ENCODE data around the gene SUPT4H1. TPM values are rescaled to one million over a fixed set of nuclear protein-coding genes. Genes with fewer than 3 reads are reported as not detected.

Gene SUPT4H1
- total RNA-seq, 1 experiment from 2014 or later, result 74.8 TPM

- no peak for TF ChIP-seq EZH2 (IDR thresholded peaks at IDR 0.05; ENCODE audit: low read depth)
- TF ChIP-seq, protein P1, sequence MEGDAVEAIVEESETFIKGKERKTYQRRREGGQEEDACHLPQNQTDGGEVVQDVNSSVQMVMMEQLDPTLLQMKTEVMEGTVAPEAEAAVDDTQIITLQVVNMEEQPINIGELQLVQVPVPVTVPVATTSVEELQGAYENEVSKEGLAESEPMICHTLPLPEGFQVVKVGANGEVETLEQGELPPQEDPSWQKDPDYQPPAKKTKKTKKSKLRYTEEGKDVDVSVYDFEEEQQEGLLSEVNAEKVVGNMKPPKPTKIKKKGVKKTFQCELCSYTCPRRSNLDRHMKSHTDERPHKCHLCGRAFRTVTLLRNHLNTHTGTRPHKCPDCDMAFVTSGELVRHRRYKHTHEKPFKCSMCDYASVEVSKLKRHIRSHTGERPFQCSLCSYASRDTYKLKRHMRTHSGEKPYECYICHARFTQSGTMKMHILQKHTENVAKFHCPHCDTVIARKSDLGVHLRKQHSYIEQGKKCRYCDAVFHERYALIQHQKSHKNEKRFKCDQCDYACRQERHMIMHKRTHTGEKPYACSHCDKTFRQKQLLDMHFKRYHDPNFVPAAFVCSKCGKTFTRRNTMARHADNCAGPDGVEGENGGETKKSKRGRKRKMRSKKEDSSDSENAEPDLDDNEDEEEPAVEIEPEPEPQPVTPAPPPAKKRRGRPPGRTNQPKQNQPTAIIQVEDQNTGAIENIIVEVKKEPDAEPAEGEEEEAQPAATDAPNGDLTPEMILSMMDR (conservative IDR thresholded peaks at IDR 0.05), result no peak
- Histone ChIP-seq H3K9me2 (ENCODE audit: insufficient read depth) (no peaks in the 10 kb centered on the region), H3K4me2 (no peak overlapping the region), H3K9me3 (ENCODE audit: insufficient read depth, low read depth) (no peaks in the 10 kb centered on the region), H3K27me3 (ENCODE audit: insufficient read depth, low read depth) (peaks cover 17% of the 10 kb centered on the region), H4K20me1 (ENCODE audit: insufficient read depth) (no peaks in the 10 kb centered on the region), H3K4me3 (no peak overlapping the region), H3F3A (ENCODE audit: insufficient read depth, low read depth) (no peaks in the 10 kb centered on the region; the same call in 1 of the 2 replicates), H2AFZ (no peak overlapping the region), H3K36me3 (ENCODE audit: low read depth) (no peaks in the 10 kb centered on the region), H3K27ac (no peak overlapping the region), H3K79me2 (ENCODE audit: low read depth) (no peaks in the 10 kb centered on the region), H3K4me1 (replicated peaks; ENCODE audit: insufficient read depth) (no peaks in the 10 kb centered on the region)
- ChIA-PET CTCF (no interaction called here), POLR2A (ENCODE audit: unreplicated experiment) (interaction anchor here (0.5 kb wide), 1 partner anchor 733 kb away, joined by 3 read pairs; no protein-coding TSS in a partner anchor)
- no TSS peak for BruUV-seq (replicated peaks)
- DNase-seq, result no peak
- intact Hi-C loops (cut with micrococcal nuclease; ENCODE audit: unreplicated experiment), result no loop called here
These were observed 18.9 kb downstream of the SUPT4H1 start for GRCh38 chr17:58332778-58333735.

DNA sequence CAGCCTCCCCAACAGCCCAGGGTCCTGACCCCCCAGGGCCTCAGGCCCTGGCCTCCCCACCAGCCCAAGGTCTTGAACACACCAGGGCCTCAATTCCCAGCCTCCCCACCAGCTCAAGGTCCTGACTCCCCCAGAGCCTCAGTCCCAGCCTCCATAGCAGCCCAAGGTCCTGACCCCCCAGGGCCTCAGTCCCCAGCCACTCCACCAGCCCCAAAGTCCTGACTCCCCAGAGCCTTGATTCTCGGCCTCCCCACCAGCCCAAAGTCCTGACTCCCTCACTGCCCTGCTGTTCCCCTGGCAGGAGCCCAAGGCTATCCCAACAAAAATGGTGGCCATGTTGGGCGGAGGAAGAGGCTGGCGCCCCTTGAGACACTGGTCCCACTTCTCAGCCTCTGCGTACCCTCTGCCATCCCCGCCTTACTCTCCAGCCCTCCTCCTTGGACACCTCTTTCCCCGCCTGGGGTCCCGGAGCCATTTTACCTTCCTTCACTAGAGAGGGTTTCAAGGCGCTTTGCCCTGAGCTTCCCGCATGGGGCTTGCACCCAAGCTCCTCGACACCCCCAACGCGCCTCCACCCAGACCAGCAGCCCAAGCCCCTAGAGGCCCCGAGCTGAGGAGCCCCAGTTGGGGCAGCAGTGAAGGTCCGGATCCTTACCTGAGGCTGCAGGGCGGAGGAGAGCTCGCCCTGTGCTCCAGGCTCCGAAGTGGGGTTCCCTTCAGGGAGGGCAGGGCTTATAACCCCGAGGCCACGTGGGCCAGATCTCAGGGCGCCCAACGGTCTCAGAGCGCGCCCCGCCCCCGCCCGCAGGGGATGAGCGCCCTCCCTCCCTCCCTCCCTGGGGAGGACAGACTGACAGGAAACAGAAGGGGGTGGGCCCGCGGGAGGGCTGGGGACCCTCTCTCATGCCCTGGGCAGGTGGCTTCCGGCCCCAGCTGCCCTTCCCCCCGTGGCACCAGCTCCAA is 19.9 kb downstream of the SUPT4H1 start:
- H3F3A ChIP-seq (ENCODE audit: insufficient read depth, low read depth), result no peaks in the 10 kb centered on the region; the same call in 1 of the 2 replicates
- H3K9me2 ChIP-seq (ENCODE audit: insufficient read depth), result no peaks in the 10 kb centered on the region
- BruUV-seq (replicated peaks), result no TSS peak
- H4K20me1 ChIP-seq (ENCODE audit: insufficient read depth), result no peaks in the 10 kb centered on the region
- no peak overlapping the region for H3K4me3 ChIP-seq
- H3K79me2 ChIP-seq (ENCODE audit: low read depth), result no peaks in the 10 kb centered on the region
- H3K4me2 ChIP-seq, result no peak overlapping the region
- ChIA-PET CTCF (no interaction called here), POLR2A (ENCODE audit: unreplicated experiment) (no interaction called here)
- no peaks in the 10 kb centered on the region for H3K9me3 ChIP-seq (ENCODE audit: insufficient read depth, low read depth)
- peaks cover 27% of the 10 kb centered on the region for H3K27me3 ChIP-seq (ENCODE audit: insufficient read depth, low read depth)
- H3K27ac ChIP-seq, result no peak overlapping the region
- no peaks in the 10 kb centered on the region for H3K4me1 ChIP-seq (replicated peaks; ENCODE audit: insufficient read depth)
- intact Hi-C loops (cut with micrococcal nuclease; ENCODE audit: unreplicated experiment), result no loop called here
- H3K36me3 ChIP-seq (ENCODE audit: low read depth), result no peaks in the 10 kb centered on the region
- H2AFZ ChIP-seq, result no peak overlapping the region
- no peak for DNase-seq
- TF ChIP-seq, protein P1 (conservative IDR thresholded peaks at IDR 0.05), result no peak
- no peak for TF ChIP-seq EZH2 (IDR thresholded peaks at IDR 0.05; ENCODE audit: low read depth)
